ENCODE results near the gene SLC6A7.

Gene SLC6A7

DNA sequence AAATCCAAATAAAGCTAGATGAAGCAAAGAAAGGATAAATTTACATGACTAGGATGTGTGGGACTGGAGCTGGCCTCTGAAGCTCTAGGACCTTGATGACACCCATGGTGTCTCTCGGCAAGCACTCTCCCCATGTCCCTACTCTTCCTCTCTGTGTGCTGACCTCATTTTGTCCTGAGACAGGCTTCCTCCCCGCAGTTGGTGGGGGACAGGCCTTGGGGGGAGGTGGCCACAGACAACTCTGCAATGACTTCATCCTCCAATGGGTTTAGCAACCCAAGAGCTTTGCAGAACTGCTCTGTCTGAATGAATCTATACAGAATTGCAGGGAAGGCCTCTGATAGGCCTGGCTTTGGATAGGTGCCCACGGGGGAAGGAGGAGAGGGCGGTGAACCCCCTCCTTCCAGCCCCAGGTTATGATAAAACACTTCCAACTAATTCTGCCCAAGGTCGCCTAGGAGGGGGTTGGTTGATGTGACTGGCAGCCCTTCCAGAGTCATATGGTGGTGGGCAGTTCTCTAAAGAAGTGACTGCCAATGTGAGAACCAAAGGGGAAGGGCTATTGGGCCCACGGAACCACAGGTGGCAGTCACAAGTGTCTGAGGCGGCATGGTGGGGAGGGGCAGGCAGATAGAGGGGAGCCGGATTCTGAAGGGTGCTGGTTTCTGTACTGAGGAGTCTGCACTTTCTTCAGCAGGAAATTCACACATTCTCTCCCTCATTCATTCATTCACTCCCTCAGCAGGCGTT lies 6.0 kb downstream of the SLC6A7 start:
- DNase-seq: no peak

DNA sequence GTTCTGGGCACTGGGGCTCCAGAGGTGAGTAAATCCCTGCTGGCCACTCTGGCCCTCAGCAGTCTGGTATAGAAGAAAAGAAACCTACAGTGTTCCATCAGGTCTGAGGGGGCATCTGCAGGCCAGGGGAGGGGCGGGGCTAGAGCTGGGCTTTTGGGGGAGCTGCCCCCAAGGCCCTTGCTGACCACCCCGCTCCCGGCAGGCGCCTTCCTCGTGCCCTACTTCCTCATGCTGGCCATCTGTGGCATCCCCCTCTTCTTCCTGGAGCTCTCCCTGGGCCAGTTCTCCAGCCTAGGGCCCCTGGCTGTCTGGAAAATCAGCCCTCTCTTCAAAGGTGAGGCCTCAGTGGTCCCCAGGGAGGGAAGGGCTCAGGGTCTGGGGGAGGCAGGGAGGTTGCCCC lies 6.7 kb downstream of the SLC6A7 start:
- no peak for DNase-seq

DNA sequence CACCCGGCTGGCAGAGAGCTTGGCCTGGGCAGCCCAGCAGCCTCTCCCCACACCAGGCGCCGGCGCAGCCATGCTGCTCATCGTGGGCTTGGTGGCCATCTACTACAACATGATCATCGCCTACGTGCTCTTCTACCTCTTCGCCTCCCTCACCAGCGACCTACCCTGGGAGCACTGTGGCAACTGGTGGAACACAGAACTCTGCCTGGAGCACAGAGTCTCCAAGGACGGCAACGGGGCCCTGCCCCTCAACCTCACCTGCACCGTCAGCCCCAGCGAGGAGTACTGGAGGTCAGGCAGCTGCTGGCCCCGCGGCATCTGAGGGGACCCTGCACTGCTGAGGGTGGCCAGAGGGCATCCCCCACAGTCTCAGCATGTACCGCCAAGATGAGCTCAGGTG lies 7.1 kb downstream of the SLC6A7 start:
- no peak for DNase-seq

DNA sequence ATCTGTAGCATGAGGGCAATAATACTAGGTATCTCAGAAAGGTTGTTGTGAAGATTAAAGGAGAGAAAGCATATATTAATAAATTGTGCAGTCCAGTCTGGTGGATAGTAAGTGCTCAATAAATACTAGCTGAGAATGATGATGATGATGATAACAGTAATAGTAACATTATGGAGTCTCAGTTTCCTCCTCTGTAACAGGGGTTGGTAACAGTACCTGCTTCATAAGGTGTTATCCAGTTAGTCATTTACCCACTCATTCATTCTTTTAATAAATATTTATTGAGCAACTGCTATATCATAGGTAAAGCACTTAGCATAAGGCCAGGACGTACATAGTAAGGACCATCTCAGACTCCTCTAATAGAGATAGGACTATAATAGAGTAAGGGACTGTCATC lies 7.6 kb downstream of the SLC6A7 start:
- DNase-seq: no peak

DNA sequence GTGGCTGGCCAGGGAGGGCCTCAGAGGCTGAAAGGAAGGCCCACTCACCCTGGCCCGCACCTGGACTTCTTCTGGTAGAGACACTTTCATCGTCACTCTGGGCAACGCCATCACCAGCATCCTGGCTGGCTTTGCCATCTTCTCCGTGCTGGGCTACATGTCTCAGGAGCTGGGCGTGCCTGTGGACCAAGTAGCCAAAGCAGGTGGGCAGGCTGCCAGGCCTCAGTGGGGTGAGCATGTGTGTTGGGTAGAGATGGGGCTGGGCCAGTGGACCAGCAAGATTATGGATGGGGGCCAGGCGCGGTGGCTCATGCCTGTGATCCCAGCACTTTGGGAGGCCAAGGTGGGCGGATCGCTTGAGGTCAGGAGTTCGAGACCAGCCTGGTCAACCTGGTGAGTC lies 12.6 kb downstream of the SLC6A7 start:
- DNase-seq: no peak

DNA sequence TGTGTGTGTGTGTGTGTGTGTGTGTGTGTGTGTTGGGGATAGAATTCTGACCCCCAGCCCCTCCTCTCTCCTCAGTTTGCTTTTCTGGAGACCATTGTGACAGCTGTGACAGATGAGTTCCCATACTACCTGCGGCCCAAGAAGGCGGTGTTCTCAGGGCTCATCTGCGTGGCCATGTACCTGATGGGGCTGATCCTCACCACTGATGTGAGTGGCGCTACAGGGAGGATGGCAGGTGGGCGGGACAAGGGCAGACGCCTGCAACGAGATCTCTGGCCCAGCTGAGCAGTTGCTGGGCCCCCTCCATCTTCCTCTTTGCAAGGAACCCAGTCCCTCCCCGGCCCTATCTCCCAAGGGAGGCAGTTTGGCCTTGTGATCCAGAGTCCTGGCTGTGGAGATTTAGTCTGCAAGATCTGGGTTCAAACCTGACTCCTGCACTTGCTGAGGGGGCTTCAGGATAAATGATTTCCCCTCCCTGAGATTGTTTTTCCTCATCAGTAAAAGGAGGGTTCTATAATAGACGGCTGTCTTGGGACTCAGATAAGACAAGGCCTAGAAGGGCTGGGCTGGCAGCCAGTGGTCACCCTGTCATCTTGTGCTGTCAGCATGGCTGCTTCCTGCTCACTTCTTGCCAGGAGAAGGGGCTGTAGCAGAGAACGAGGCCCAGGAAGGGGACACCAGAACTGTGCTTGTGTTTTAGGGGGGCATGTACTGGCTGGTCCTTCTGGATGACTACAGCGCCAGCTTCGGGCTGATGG lies 14.1 kb downstream of the SLC6A7 start:
- no peak for DNase-seq

DNA sequence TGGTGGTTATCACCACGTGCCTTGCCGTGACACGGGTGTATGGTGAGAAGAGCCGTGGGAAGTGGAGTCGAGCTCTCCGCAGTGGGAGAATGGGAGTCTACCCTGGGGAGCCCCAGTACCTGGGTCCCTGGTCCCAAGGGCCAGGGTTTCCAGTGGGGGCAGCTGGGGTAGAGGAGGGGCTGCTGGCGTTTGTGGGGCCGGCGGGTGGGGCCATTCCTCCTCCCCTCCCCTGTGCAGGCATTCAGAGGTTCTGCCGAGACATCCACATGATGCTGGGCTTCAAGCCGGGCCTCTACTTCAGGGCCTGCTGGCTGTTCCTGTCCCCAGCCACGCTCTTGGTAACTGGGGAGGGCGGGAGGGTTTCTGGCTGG lies 14.7 kb downstream of the SLC6A7 start:
- no peak for DNase-seq

DNA sequence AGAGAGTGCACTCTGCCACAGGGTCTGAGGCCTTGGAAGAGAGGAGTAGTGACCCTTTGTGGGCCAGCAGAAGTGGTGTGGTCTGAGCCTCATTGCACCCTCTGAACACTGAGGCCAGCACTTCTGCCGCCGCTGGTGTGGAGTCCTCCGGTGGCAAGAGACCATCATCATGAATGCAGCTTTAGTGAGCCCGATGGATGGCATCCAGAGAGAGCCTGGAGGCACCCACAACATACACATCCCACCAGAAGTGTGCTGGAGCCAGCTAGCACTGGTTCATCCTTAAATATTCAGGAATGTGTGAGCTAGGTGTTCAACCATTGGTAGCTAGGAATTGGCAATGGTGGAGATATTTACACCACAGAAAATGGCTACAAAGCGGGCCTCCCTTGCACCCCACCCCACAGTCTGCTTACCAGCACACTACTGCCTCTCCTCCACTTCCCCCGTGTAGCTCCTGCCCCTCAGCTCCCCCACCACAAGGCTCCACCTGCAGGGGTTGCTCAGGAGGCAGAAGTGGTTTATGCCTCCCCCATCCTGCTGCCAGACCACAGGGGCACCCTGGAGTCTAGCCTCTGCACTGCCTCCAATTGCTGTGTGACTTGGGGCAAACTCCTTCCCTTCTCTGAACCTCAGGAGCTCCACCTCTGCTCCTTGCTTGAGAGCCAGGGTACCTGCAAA lies 16.4 kb downstream of the SLC6A7 start:
- DNase-seq: no peak

DNA sequence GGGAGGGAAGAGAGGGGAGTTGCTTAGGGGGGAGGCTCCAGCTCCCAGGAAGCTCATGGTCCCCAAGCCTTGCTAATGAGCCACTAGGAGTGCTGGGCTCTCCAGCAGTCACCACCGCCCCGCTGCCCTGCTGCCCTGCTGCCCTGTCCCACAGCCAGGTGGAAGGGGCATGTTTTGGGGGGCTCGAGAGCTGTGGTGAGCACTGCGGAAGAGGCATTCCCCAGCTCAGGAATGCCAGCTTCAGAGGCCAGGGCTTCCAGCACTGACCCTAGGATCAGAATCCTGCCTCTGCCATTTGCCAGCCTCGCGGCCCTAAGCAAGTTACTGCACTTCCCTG lies 16.9 kb downstream of the SLC6A7 start:
- DNase-seq: no peak

DNA sequence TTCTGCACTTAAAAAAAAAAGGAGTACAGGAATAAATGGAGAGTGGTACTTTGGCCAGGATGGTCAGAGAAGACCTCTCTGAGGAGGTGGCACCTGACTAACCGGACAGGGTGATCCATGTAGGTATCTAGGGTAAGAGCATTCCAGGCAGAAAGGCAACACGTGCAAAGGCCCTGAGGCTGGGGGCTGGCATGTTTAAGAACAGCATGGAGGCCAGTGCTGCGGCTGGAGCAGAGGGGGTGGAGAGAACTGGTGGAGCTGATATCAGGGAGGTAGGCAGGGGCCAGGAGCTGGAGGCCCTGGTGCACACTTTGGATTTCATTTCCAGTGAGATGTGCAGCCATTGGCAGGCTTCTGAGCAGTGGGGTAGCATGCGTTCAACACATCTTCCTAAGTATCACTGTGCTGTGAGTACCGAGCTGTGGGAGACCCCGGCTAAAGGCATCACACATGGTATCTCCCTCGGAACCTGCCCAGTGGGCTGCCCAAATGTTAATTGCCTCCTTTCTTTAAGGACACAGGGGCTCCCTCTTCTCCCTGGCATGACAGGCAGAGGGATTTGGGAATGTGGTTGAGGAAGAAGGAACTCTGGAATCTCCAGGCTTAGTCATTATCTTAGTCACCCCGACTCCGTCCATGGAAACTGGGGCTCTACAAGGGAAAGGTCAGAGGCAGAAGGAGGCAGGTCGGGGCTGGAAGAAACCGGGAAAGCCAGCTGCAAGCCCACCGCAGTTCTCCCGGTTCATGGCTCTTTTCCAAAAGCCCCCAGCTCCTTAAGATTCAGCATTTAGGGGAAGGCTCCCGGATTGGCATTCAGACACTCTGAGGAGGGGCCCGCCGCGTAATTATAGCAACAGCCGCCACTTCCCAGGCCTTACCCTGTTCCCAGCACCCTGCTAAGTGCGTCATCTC lies 18.6 kb downstream of the SLC6A7 start:
- no peak for DNase-seq

DNA sequence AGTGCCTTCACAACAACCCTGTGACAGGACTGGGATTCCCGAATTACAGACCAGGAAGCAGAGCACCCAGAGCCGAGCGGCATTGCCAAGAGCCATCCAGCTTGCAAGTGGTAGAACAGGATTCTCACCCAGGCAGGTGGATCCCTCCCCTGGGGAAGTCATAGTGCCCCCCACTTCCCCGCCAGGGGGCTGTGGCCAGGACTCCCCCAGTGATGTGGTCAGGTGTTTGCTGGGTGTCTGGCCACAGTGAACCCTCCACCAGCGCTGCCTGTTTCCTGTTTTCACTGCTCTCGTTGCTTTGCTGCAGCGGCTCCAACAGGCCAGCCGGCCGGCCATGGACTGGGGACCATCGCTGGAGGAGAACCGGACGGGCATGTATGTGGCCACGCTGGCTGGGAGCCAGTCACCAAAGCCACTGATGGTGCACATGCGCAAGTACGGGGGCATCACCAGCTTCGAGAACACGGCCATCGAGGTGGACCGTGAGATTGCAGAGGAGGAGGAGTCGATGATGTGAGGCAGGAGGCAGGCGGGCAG lies 19.3 kb downstream of the SLC6A7 start:
- peak; percentile 28 to 31 for DNase-seq

DNA sequence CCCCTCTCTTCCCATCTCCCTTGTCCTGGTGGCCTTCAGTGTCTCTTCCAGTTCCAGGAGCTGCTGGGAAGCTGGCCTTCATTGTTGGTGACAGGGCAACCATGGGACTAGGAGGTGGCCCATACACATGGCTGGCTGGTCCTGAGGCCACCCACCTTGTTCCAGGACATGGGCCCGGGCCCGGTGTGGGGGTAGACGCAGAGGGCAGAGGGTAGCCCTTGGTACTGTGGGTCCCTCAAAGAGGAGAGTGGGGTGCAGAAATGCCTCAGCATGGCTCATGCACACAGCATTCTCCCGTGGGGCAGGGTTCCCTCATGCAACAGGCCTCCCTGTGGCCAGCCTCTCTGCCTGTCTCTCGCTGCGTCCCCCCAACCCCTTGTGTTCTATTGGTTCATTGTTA lies 20.8 kb downstream of the SLC6A7 start:
- no peak for DNase-seq

DNA sequence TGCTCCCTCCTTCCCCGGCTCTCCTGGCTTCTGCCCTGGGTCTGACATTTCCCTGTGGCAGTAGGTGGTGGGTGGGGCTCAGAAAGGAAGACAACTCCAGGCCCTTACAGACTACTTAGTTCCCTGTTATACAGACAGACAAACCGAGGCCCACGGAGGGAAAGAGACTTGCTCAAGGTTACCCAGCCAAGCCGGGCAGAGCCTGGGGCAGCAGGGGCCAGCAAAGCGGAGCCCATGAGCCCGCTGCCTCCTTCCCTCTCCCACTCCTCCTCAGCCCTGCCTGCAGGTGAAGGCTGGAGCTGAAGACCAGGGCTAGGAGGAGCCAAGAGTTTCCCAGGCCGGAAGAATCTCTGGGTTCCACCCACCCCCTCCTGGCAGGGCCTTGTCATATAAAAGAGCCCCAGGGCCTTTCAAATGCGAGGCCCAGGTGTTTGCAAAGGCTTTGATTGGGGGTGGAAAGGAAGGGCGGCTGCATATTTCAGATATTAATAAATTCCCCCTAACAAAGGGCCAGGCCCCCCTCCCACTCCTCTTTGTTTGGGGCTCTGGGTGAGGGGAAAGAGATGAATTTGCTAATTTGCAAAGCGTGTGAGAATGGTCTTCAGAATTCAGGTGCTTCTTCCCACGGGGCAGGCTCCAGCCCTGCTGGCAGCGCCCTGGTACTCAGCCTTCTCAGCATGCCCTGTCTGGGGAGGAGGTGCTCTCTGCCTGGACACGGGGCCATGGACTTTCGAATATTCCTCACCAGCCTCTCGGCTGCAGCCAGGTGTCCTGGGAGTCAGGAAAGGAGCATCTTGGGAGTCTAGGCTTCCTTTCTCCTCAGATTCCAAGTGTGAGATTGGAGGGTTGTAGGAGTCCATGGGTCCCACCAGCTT lies 21.5 kb downstream of the SLC6A7 start:
- DNase-seq: no peak

DNA sequence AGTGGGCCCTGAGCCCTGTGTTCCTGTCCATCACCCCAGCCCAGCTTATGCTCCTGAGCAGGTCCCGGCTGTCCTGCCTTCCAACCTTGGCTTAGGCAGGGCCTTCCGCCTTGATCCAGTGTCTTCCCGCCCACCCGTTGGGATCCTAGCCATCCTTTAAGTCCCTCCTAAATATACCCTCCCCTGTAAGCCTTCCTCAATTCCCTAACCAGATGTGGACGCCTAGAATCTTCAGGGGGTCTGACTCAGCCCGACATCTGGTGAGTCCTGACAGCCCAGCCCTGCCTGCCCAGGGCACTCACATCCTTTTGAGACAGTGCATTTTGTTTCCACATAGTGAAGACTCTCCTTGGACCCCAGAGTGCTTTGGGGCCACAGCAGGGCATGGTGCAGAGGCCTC lies 23.7 kb downstream of the SLC6A7 start:
- no peak for DNase-seq

DNA sequence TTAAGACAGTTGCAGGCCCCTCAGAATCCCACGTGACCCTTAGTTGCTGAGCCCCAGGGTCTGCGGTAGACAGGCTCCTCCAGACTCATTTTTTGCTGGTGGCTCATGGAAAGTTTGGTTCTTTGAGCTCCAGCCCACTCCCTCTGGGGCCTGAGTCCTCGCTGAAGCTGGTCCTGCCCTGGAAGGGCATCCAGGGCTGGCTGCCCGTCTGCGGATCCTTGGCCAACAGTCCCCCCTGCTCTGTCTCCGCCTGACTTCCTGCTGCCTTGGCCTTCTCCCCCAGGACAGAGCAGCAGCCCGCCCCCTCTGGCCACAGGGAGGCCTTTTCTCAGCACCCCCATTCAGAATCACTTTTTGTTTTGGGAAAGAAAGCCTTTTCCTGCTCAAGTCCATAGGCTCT lies 24.4 kb downstream of the SLC6A7 start:
- DNase-seq: no peak

DNA sequence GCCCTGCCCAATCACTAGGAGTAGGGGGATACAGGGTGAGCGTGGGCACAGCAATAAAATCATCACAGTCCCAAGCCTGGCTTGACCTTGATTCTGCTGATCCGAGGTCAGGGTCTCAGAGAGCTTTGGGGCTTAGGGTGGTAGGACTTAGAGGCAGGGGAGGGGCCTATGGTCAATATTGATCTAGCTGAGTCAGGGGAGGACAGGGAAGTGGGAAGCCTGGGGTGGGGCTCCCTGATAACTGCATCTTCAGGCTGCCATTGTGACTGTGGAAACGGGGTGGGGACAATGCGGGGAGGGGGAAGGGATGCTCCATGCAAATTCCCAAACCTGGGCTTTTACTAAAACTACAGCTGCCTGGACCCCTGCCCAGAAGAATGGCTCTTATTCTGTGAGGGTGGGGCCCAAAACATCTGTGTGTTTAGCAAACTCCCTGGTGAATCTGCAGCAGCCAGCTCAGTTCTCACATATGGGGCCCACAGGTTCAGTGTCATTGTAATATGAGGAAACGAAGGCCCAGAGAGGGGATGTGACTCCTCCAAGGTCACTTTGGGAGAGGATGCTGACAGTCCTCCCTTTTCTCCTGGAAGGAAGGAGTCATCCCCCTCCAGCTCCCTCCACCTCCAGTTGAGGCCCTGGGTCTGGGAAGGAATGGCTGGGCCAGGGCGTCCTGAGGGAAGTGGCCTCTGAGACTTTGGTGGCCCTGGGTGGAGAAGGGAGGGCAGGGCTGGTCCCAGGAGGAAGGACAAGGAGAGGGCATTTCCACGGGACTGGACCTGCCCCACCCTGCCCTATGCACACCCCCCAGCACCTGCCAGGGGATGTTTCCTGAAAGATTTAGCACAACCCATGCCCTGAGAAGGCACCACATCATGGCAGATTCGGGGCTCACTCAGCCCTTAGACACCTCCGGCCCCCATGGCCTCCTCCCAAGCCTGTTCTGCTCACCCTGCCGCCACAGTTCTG lies 26.4 kb downstream of the SLC6A7 start:
- DNase-seq: no peak

DNA sequence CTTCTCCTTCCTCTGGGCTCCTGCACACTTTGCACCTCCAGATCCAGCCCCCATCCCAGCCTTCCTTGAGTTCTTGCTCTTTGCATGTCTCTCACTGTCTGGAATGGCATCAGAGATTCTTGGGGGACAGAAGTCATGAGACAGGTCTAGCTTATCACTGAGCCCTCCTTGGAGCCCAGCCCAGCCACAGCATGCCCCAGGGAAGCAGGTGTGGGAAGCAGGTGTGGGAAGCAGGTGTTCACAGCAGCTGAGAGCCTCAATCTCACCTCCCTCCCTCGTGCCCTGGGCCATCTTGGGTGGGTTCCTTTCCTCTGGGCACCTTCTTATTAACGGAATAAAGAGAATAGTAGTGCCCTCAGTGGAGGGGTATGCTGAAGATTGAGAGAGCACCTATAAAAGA lies 27.2 kb downstream of the SLC6A7 start:
- DNase-seq: no peak

DNA sequence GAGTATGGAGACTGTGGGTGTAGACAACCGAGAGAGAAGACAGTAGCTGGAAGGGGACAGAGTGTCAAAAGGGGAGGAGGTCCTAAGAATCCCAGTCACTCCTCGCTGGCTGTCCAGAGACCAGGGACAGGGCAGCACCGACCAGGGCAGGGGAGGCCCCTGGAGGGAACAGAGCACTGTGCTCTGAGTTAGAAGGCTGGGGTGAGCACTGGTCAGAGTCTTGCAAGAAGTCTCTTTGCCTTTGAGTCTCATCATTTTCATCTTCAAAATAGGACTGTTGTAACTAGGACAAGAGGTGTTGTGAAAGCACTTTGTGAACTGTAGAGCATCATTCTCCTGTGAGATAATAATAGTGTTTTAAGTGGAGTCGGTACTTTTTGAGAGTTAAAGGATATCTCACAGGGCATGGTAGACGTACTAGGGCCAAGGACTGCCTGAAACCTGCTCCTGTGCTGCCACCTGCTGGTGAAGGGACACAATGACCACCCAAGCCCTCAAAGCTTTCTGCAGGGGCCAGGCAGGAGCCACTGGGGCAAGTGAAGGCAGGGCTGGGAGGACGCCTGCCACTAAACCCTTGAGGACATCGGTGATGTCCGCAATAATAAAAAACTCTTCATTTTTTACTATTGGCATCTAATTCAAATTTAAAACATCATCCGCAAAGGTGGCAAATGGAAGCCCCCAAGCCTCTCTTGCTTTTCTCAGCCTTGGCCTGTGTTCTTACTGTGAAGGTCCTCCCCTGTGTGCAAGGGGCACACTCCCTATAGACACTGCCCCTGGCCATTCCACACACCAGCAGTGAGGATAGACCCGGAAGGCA lies 28.2 kb downstream of the SLC6A7 start:
- peak; percentile 76 to 80 for DNase-seq

DNA sequence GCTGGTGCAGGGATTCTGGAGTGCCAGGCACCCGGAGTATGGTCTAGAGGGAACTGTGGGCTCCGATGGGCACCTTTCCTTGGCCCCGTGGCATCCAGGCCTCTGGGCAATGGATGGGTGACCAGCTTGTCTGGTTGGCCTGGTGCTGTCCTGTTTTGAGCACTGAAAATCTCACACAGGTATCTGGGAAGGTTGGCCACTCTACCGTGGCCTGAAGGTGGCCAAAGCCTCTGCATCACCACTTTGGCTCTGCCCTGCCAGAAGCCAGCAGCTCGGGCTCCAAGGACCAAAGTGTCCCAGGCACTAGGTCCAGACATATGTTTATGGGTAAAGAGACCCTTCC lies 28.8 kb downstream of the SLC6A7 start:
- DNase-seq: no peak

DNA sequence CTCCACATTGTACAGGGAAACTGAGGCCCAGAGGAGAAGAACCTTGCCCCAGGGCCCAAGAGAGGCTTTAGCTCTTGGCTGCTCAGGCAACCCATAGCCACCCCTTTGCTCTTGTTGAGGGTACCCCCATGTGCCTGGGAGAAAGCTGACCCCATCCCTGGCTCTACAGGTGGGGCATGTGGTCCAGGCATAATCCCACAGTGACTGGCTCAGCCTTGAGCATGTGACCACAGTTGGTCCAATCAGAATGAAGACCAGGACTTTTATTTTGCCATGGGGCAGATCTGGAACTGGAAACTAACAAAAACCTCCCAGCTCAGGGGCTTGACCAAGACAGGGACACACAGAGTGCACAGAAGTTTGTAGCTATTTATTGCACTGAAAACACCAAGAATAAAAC lies 29.3 kb downstream of the SLC6A7 start:
- DNase-seq: no peak

Measured in CD4-positive, alpha-beta T cell treated with Interferon alpha-2 for 1 hour (primary cell).